CD8-positive, alpha-beta memory T cell (primary cell): ENCODE results near the gene SELE. TPM values are rescaled to one million over a fixed set of nuclear protein-coding genes. Genes with fewer than 3 reads are reported as not detected.

ENCODE experiments used
- CTCF ChIA-PET: fragments of 350-600 bp; sonication (Branson Sonifier 250); formaldehyde crosslinking; loops from one replicate; lab custom pipeline; 2021; ENCODE audit warnings: antibody characterized with exemption; lab: Charles Lee
- POLR2A ChIA-PET: fragments of 350-600 bp; sonication (Branson Sonifier 250); formaldehyde crosslinking; loops from one replicate; lab custom pipeline; 2021; ENCODE audit warnings: antibody characterized with exemption; lab: Charles Lee
- DNase-seq, 5 donors: peaks; one replicate each; pipeline versions ENCODE4 v3.0.0 to v3.0.0-alpha.2; 2020 to 2022; ENCODE audit warnings: mixed read lengths in 1 of 5
- H3K27ac ChIP-seq: one replicate; pipeline ENCODE4 v1.7.0; 2013; ENCODE audit warnings: low read depth, mild to moderate bottlenecking, low read length, moderate library complexity
- H3K27me3 ChIP-seq: 2 replicates; pipeline ENCODE4 v1.7.0; 2013; ENCODE audit warnings: low read length, mild to moderate bottlenecking; ENCODE audit not compliant: insufficient read depth, poor library complexity, severe bottlenecking
- H3K36me3 ChIP-seq: 2 replicates; pipeline ENCODE4 v1.7.0; 2013; ENCODE audit warnings: mild to moderate bottlenecking, low read length, moderate library complexity; ENCODE audit not compliant: insufficient read depth
- H3K4me1 ChIP-seq: 2 replicates; pipeline ENCODE4 v1.7.0; 2013; ENCODE audit warnings: mild to moderate bottlenecking, low read length, moderate library complexity; ENCODE audit not compliant: insufficient read depth
- H3K4me3 ChIP-seq: 2 replicates; pipeline ENCODE4 v1.7.0; 2013; ENCODE audit warnings: mild to moderate bottlenecking, low read length
- H3K9me3 ChIP-seq: 2 replicates; pipeline ENCODE4 v1.7.0; 2013; ENCODE audit warnings: mild to moderate bottlenecking, low read length
- H3K27ac Mint-ChIP-seq, 8 donors: one replicate each; pipeline ENCODE4 v1.8.0; 2020 to 2021; ENCODE audit warnings: mixed read lengths in 8 of 8, mild to moderate bottlenecking in 6 of 8, inconsistent platforms in 3 of 8, moderate library complexity in 3 of 8
- H3K27me3 Mint-ChIP-seq, 2 donors: one replicate each; pipeline ENCODE4 v1.8.0; 2020 to 2021; ENCODE audit warnings: mixed read lengths in 2 of 2, mild to moderate bottlenecking in 1 of 2, moderate library complexity in 1 of 2
- H3K36me3 Mint-ChIP-seq, 3 donors: one replicate each; pipeline ENCODE4 v1.8.0; 2020 to 2021; ENCODE audit warnings: mixed read lengths in 3 of 3, inconsistent platforms in 1 of 3, mild to moderate bottlenecking in 1 of 3
- H3K4me1 Mint-ChIP-seq, 3 donors: one replicate each; pipeline ENCODE4 v1.8.0; 2020 to 2021; ENCODE audit warnings: mixed read lengths in 3 of 3, inconsistent platforms in 1 of 3, mild to moderate bottlenecking in 1 of 3
- H3K4me3 Mint-ChIP-seq, 7 donors: one replicate each; pipeline ENCODE4 v1.8.0; 2020 to 2021; ENCODE audit warnings: mixed read lengths in 7 of 7, mild to moderate bottlenecking in 6 of 7, moderate library complexity in 4 of 7, inconsistent platforms in 2 of 7
- H3K9me3 Mint-ChIP-seq, 5 donors: one replicate each; pipeline ENCODE4 v1.8.0; 2020 to 2022; ENCODE audit warnings: mixed read lengths in 5 of 5, mild to moderate bottlenecking in 3 of 5, moderate library complexity in 2 of 5, inconsistent platforms in 1 of 5
- polyA plus RNA-seq: library from polyadenylated mRNA; unstranded; fragments of 300-500 nt; fragmentation: Illumina TruSeq; gene quantifications from one replicate; pipeline ENCODE4 v1.2.3, GENCODE V29; 2021
- total RNA-seq, 2 experiments: library from RNA; stranded (reverse); gene quantifications; one replicate each; pipeline ENCODE4 v1.2.3, GENCODE V29; 2021

The SELE gene
- total and polyA plus RNA-seq, 3 experiments from 2014 or later, result 0.06 TPM; not detected in 2

- ChIA-PET POLR2A (no interaction called here), CTCF (interaction anchor here (1.7 kb wide), 1 partner anchor 11 kb away, joined by 8 read pairs; no protein-coding TSS in a partner anchor)
- DNase-seq, result no peak
- Histone ChIP-seq H3K27me3 (no peaks in the 10 kb centered on the region), H3K4me3 (peak overlapping the region; percentile 18), H3K36me3 (no peaks in the 10 kb centered on the region), H3K4me1 (peaks cover 65% of the 10 kb centered on the region), H3K9me3 (no peaks in the 10 kb centered on the region), H3K27ac (no peak overlapping the region)
- peaks cover 0 to 3% (median 1%) of the 10 kb centered on the region in 3 donors for H3K36me3 Mint-ChIP-seq
- H3K27me3 Mint-ChIP-seq, result peaks cover 0 to 2% of the 10 kb centered on the region in 2 donors
- peak overlapping the region; percentile 5 to 66 (median 58) for H3K4me3 Mint-ChIP-seq
- peak overlapping the region in 7 of 8 donors; percentile 2 to 95 (median 73) for H3K27ac Mint-ChIP-seq
- H3K4me1 Mint-ChIP-seq, result peaks cover 45 to 56% (median 47%) of the 10 kb centered on the region in 3 donors
- H3K9me3 Mint-ChIP-seq, result no peaks in the 10 kb centered on the region
Measured at GRCh38 chr1:169681140-169681539, 52.7 kb downstream of the SELE start.

GRCh38 chr1:169680377-169681019 lies 53.4 kb downstream of the SELE start:
- H3K36me3 Mint-ChIP-seq, result peaks cover 0 to 3% (median 1%) of the 10 kb centered on the region in 3 donors
- Histone ChIP-seq H3K27me3 (no peaks in the 10 kb centered on the region), H3K36me3 (no peaks in the 10 kb centered on the region), H3K4me1 (peaks cover 66% of the 10 kb centered on the region), H3K9me3 (no peaks in the 10 kb centered on the region), H3K4me3 (no peak overlapping the region), H3K27ac (no peak overlapping the region)
- peaks cover 51 to 63% (median 54%) of the 10 kb centered on the region in 3 donors for H3K4me1 Mint-ChIP-seq
- peak overlapping the region; percentile 5 to 66 (median 58) for H3K4me3 Mint-ChIP-seq
- H3K27me3 Mint-ChIP-seq, result peaks cover 0 to 2% of the 10 kb centered on the region in 2 donors
- H3K27ac Mint-ChIP-seq, result peak overlapping the region; percentile 2 to 95 (median 70)
- ChIA-PET POLR2A (no interaction called here), CTCF (interaction anchor here (1.2 kb wide), 1 partner anchor 32 kb away, joined by 3 read pairs; no protein-coding TSS in a partner anchor)
- DNase-seq, result no peak
- no peaks in the 10 kb centered on the region for H3K9me3 Mint-ChIP-seq

GRCh38 chr1:169679692-169680091 lies 54.2 kb downstream of the SELE start:
- peaks cover 61% of the 10 kb centered on the region for H3K4me1 ChIP-seq
- peaks cover 0 to 3% (median 1%) of the 10 kb centered on the region in 3 donors for H3K36me3 Mint-ChIP-seq

GRCh38 chr1:169676001-169676400 lies 57.9 kb downstream of the SELE start:
- no peaks in the 10 kb centered on the region for H3K27me3 ChIP-seq
- DNase-seq, result no peak
- Mint-ChIP-seq H3K4me1 (peaks cover 49 to 60% (median 52%) of the 10 kb centered on the region in 3 donors), H3K27ac (peak overlapping the region in 5 of 8 donors; percentile 23 to 66 (median 59)), H3K4me3 (peak overlapping the region in 2 of 7 donors; percentile 14 to 32), H3K27me3 (no peaks in the 10 kb centered on the region), H3K9me3 (peaks cover 0 to 8% (median 2%) of the 10 kb centered on the region in 5 donors), H3K36me3 (peaks cover 0 to 10% (median 1%) of the 10 kb centered on the region in 3 donors)
- POLR2A ChIA-PET, result interaction anchor here (1.4 kb wide), 1 partner anchor 17 kb away, joined by 3 read pairs; no protein-coding TSS in a partner anchor
- H3K36me3 ChIP-seq, result no peaks in the 10 kb centered on the region
- H3K4me3 ChIP-seq, result no peak overlapping the region
- H3K27ac ChIP-seq, result no peak overlapping the region
- no peaks in the 10 kb centered on the region for H3K9me3 ChIP-seq
- CTCF ChIA-PET, result interaction anchor here (0.9 to 1.4 kb wide), 4 partner anchors 17 to 89 kb away, joined by 3 to 5 read pairs (median 3); no protein-coding TSS in a partner anchor
- H3K4me1 ChIP-seq, result peaks cover 51% of the 10 kb centered on the region

More at GRCh38 chr1:169679692-169680091, 54.2 kb downstream of the SELE start:
- Mint-ChIP-seq H3K4me3 (peak overlapping the region in 1 of 7 donors; percentile 65), H3K9me3 (no peaks in the 10 kb centered on the region), H3K27me3 (peaks cover 0 to 2% of the 10 kb centered on the region in 2 donors), H3K27ac (peak overlapping the region in 1 of 8 donors; percentile 73), H3K4me1 (peaks cover 55 to 65% (median 55%) of the 10 kb centered on the region in 3 donors)
- Histone ChIP-seq H3K4me3 (no peak overlapping the region), H3K27me3 (no peaks in the 10 kb centered on the region), H3K27ac (no peak overlapping the region), H3K36me3 (no peaks in the 10 kb centered on the region), H3K9me3 (no peaks in the 10 kb centered on the region)
- ChIA-PET POLR2A (no interaction called here), CTCF (interaction anchor here (1.2 to 1.8 kb wide), 2 partner anchors 11 to 33 kb away, joined by 3 to 4 read pairs; no protein-coding TSS in a partner anchor)
- DNase-seq, result no peak

Other genes starting within 250 kb of the SELE start
- gene SLC19A2, start 248.1 kb downstream of the SELE start, total RNA-seq, result 1 to 10 TPM; 8.3 to 9.3 TPM
- gene SLC19A2, start 248.1 kb downstream of the SELE start, polyA plus RNA-seq, result 0.62 TPM
- 10 to 100 TPM; 72.2 to 76.5 TPM for gene F5, start 147.6 kb downstream of the SELE start, total RNA-seq
- 0.06 TPM for gene F5, start 147.6 kb downstream of the SELE start, polyA plus RNA-seq
- under 1 TPM; 0.31 to 0.75 TPM for gene SELP, start 104.0 kb downstream of the SELE start, total RNA-seq
- gene SELP, start 104.0 kb downstream of the SELE start, polyA plus RNA-seq, result 2.7 TPM
- 10 to 100 TPM; 48.2 to 48.5 TPM for gene SELL, start 22.5 kb downstream of the SELE start, total RNA-seq
- gene SELL, start 22.5 kb downstream of the SELE start, polyA plus RNA-seq, result 871 TPM
- 10 to 100 TPM; 14.5 to 16.2 TPM for gene METTL18, start 60.8 kb upstream of the SELE start, total RNA-seq
- gene METTL18, start 60.8 kb upstream of the SELE start, polyA plus RNA-seq, result 25.7 TPM
- 10 to 100 TPM; 12.7 to 13.1 TPM for gene SCYL3, start 159.8 kb upstream of the SELE start, total RNA-seq
- 13.5 TPM for gene SCYL3, start 159.8 kb upstream of the SELE start, polyA plus RNA-seq